Measurements from ENCODE around the gene ASB9.
"Not testable (repeated sequence)": the region's sequence is repeated elsewhere in the genome, so short reads cannot be mapped to it uniquely, and the experiment has no call there.

Gene ASB9, protein sequence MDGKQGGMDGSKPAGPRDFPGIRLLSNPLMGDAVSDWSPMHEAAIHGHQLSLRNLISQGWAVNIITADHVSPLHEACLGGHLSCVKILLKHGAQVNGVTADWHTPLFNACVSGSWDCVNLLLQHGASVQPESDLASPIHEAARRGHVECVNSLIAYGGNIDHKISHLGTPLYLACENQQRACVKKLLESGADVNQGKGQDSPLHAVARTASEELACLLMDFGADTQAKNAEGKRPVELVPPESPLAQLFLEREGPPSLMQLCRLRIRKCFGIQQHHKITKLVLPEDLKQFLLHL

GRCh38 chrX:15269618-15270521, at the start of gene ASB9:
Gene ASB9 (minus strand): TSS chrX:15270083. CDS start chrX:15269874, 209 bp downstream.
- DNase-seq: no peak

DNA sequence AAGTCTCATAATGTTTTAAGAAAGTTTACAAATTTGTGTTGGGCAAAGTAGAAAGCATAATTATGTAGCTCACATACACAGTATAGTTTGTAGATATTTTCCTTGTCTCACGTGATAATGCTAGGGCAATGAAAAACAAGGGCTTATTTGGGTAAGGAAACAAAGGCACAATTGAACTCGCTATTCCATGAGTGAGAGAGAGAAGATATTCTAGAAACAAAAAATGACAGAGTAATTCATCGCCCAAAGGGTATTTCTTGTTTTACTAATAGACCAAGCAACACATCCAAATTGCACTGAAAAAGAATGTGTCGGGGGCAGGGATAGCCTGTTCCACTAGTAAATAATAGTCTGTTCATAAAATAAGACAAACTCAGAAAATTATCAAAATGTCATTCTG, 49.2 kb upstream of the ASB9 start:
- DNase-seq: no peak

GRCh38 chrX:15315509-15315908, 45.6 kb upstream of the ASB9 start, which contains the start of gene ASB11:
Gene ASB11 (minus strand): TSS chrX:15315640. CDS start chrX:15315605, 35 bp downstream.
- no peak for DNase-seq

GRCh38 chrX:15314472-15314871, 44.6 kb upstream of the ASB9 start:
- DNase-seq: no peak

DNA sequence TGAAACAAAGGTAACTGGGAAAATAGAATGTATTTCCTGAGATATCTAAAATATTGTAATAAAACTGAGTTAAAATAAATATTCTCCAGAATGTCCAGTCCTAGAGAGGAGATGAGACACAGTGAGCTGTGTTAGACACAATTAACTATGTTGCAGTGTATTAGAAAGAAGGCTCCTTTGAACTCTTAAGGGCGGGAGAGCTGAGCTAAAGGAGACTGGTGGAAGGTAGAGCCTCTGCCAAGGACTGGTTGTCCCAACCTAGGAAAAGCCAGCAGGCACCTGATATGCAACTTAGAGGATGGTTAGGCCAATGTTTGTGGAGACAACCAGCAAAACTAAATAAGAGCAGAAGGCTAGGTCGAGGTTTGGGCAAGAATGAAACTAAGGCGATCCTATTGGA, 41.2 kb upstream of the ASB9 start:
- no peak for DNase-seq

DNA sequence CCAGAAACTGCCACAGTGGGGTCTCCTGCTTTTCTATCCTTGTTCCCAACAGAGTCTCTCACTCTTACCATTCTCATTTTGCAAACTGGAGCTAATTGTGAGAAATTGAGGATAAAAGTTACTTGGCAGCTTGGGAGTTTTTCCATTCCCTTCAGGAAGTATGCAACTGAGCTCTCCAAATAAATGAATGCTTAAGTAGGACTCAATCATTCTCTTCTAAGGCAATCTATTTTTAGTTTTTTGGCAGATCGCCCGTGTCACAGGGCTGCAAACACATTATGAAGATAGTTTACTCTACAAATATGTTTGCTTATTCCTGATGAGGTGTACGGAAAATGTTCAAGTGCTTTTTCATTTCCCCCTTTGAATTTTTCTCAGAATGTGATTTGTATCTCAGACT, 40.2 kb upstream of the ASB9 start:
- no peak for DNase-seq

DNA sequence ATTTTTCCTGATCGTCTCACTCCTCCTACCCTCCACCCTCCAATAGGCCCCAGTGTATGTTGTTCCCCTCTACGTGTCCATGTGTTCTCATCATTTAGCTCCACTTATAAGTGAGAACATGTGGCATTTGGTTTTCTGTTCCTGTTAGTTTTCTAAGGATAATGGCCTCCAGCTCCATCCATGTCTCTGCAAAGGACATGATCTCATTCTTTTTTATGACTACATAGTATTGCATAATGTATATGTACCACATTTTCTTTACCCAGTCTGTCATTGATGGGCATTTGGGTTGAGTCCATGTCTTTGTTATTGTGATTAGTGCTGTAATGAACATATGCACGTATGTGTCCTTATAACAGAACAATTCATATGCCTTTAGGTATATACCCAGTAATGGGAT, 36.0 kb upstream of the ASB9 start:
- DNase-seq: not testable (repeated sequence)

DNA sequence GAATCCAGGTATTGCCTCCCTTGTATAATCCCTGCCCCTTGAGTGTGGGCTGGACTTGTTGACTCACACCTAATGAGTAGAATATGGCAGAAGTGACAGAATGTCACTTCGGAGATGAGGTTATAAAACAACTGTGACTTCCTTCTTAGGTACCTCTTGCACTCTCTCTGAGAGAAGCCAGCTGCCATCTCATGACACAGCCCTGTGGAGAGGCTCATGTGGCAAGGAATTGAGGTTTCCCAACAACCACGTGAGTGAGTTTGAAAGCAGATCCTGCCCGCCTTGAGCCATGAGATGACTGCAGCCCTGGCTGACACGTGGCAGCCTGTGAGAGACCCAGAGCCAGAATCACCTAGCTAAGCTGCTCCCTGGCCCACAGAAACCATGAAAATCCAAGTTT, 32.0 kb upstream of the ASB9 start:
- no peak for DNase-seq

DNA sequence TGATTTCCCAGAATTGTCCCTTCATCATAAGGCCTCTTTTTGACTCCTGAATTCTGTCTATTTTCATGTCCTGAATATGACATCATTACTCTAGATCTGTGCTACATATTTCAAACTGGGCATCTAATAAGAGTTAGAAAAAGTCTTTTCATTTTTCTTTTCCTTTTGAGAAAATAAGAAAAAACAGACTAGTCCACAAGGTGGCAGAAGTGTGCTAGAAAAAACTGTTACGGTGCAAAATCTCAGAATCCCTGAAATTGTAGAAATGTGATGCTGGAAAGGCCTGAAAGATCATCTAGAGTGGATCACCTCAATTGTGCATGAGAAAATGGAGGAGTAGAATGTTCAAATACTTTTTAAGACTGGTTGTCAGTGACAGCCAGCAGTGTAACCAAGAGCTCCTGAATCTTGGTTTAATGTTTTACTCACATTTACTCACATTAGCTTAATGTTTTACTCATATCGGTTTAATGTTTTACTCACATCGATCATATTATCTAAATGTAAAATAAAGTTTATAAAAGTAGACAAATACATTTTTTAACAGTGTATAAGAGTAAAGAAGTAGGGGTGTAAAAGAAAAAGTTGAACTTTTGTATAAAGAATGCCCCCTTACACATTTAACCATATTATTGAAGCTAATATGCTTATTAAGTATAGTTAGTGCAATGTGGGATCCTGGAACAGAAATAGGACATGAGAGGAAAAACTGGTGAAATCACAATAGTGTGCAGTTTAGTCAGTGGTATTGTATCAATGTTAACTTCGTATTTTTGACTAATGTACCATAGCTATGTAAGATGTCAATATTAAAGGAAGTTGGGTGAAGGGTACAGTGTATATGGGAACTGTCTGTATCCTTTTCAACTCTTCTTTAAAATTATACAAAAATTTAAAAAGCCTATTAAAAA, 30.3 kb upstream of the ASB9 start:
- peak; percentile 24 for DNase-seq

GRCh38 chrX:15298780-15299179, 28.9 kb upstream of the ASB9 start:
- DNase-seq: no peak

DNA sequence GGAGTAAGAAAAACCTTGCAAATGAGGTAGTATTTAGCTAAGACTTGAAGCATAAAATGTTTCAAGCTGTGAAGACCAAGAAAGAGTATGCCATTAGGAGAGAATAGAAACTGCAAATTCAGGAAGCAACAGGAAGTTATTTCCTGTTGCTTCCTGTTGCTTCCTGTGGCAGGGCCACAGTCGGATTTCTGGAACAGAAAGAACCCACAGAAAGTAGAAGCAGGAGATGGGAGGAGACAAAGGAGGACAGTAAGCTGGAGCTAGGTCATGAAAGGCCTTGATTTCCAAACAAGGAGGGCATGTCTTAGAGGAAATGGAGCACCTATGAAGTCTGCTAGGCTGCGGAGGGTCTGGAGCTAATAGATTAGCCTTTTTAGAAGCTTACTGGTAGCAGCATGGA, 28.3 kb upstream of the ASB9 start:
- no peak for DNase-seq

DNA sequence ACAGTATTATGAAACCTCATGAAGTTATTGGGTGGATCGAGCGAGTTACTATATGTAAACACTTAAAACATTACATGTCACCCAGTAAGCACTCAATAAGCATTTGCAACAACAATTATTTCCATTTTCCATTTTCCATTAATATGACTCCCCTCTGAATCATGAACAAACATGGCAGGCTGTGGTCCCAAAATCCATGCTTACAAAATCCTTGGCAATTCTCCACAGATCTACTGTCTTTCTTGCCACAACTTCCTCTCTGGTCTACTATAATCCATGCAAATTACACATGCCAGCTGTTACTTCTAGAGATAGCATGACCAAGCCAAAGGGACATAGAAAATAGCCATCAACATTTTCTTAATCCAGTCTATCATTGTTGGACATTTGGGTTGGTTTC, 23.6 kb upstream of the ASB9 start:
- no peak for DNase-seq

GRCh38 chrX:15292861-15293260, 23.0 kb upstream of the ASB9 start:
- no peak for DNase-seq

GRCh38 chrX:15277604-15278003, 7.7 kb upstream of the ASB9 start:
- no peak for DNase-seq

- DNase-seq: no peak
Measured at GRCh38 chrX:15274946-15275345, 5.1 kb upstream of the ASB9 start.

GRCh38 chrX:15273275-15273674, 3.4 kb upstream of the ASB9 start:
- DNase-seq: not testable (repeated sequence)

- no peak for DNase-seq
Measured at GRCh38 chrX:15271757-15272156, 1.9 kb upstream of the ASB9 start.

GRCh38 chrX:15269120-15269519, 763 bp downstream of the ASB9 start:
- DNase-seq: no peak

DNA sequence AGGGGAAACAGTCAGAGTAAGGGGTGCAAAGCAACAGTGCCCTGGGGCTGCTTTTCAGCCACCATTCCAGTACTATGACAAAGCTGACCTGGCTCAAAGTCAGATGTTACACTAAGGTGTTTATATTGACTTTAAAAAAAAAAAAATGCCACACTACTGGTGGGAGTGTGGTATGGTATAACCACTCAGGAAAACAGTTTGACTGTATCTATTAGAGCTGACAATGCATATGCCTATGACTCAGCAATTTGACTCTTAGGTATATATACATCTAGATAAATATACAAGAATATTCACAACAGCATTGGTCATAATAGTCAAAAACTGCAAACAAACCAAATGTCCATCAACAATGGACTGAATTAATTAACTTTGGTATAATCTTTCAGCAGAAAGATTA, 15.0 kb downstream of the ASB9 start:
- DNase-seq: no peak

DNA sequence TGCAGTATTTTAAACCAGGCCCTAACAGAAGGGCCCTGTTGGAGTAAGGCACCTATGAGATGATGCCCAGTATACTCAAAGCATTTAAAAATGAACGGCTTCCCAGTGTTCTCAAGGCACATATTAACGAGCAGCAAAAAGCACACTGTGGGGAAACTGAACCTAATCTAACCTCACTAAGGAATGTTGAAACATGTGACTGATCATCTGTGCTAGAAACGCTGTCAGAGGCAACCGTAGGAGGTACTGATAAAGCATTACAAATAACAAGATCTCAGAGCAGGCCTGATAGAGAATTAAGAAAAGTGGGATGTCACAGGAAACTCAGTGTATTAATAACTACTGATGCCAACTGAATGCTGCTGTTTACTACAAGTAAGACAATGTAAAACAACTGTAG, 24.0 kb downstream of the ASB9 start:
- DNase-seq: no peak

DNA sequence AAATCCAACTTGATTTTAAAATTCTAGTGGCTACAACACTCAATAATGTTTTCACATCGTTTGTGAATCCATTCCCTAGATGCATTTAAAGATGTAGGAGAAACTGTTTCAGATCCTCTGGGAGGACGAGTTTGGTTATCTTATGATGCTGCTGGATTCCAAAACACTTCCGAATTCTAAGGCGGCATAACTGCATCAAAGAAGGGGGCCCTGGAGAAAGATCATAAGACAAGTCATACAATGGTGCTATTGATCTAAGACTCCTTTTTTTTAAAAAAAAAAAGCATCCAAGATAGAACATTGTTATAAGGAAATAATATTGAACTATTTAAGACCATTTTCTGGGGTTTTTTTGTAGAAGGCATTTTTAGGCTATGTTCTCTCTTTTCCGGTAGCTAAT, 25.5 kb downstream of the ASB9 start:
- DNase-seq: no peak

DNA sequence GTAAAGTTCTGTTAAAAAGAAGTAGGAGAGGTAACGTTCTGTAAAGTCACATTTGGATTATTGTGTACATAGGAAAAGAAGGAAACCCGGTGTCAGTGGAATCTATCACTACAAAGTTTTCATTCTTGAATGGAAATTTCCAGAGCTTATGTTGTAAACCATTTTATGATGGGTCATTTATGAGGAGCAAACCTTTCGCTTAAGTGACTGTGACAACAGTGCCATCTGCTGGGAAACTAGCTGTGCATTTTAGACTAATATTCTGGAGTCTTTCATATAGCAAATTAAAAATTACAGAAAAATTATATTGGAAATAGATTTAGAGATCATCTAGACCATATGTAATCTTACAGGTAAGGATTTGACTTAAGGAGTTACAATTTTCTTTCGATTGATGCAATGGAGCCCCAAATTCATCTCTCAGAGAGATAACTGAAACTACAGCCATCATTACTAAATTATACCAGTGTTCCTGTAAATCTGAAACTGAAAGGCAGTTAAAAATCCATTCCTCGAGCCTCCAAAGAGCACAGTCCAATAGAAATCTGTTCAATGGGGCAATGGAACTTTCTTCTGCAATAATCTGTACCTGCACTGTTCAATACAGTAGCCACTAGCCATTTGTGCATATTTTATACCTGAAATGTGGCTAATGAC, 26.9 kb downstream of the ASB9 start:
- DNase-seq: peak; percentile 3

DNA sequence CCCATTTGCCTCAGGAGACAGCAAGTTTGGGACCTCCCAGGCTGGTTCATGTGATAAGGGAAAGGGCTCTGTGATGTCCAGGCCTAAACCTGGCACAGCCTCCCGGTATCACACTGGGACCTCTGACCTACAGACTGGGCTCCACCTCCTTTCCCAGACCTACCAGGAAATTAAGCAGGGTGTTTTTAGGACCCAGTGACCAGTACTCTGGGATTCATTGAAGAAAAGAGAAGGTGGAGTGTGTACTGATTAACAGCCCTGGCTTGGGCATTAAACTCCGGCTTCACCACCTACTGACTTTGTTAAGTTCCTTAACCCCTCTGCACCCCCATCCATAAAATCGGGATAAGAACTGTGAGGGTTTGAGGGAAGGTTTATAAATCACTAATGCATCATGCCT, 28.6 kb downstream of the ASB9 start:
- no peak for DNase-seq

Data from NCI-H2227 treated with DMSO at 0.1 percent for 48 hours (cell line).